GM06990 (cell line): Measurements from ENCODE around the gene ERC2.

ENCODE experiments used
- DNase-seq: peaks from one replicate; pipeline ENCODE4 v3.0.0-alpha.2; 2011; ENCODE audit not compliant: insufficient read length; ENCODE audit errors: extremely low read depth
- H3K27me3 ChIP-seq: replicated peaks from 2 replicates; pipeline ENCODE4 v1.6.0; 2011; ENCODE audit warnings: low read length; ENCODE audit not compliant: control insufficient read depth, insufficient read depth
- H3K36me3 ChIP-seq: 2 replicates; pipeline ENCODE4 v1.5.1; 2011; ENCODE audit warnings: low read length; ENCODE audit not compliant: control insufficient read depth, insufficient read depth
- H3K4me3 ChIP-seq: replicated peaks from 2 replicates; pipeline ENCODE4 v1.5.1; 2011; ENCODE audit warnings: low read depth, mild to moderate bottlenecking, control low read depth, low read length
- CTCF ChIP-seq: IDR thresholded peaks from 2 replicates; pipeline ENCODE4 v1.5.1; 2011; ENCODE audit warnings: low read length, control low read depth, mild to moderate bottlenecking, inconsistent platforms; ENCODE audit not compliant: insufficient read depth, poor library complexity, severe bottlenecking

ERC2 gene

GRCh38 chr3:56126632-56127031, 341.6 kb downstream of the ERC2 start:
- TF ChIP-seq CTCF = no peak
- no peaks in the 10 kb centered on the region for H3K36me3 ChIP-seq
- DNase-seq = no peak
- no peak overlapping the region for H3K4me3 ChIP-seq
- no peaks in the 10 kb centered on the region for H3K27me3 ChIP-seq

GRCh38 chr3:56125358-56126005, 342.8 kb downstream of the ERC2 start:
- H3K27me3 ChIP-seq = no peaks in the 10 kb centered on the region
- no peak overlapping the region for H3K4me3 ChIP-seq
- no peak for TF ChIP-seq CTCF
- no peak for DNase-seq
- no peaks in the 10 kb centered on the region for H3K36me3 ChIP-seq

- DNase-seq = no peak
- Histone ChIP-seq H3K4me3 (no peak overlapping the region), H3K27me3 (no peaks in the 10 kb centered on the region), H3K36me3 (no peaks in the 10 kb centered on the region)
- TF ChIP-seq CTCF = no peak
Observed at GRCh38 chr3:56124546-56124945, 343.7 kb downstream of the ERC2 start.

GRCh38 chr3:56123487-56123886, 344.8 kb downstream of the ERC2 start:
- Histone ChIP-seq H3K27me3 (no peaks in the 10 kb centered on the region), H3K36me3 (no peaks in the 10 kb centered on the region), H3K4me3 (no peak overlapping the region)
- no peak for DNase-seq
- no peak for TF ChIP-seq CTCF

GRCh38 chr3:56122911-56123310, 345.4 kb downstream of the ERC2 start:
- no peak for TF ChIP-seq CTCF
- no peak overlapping the region for H3K4me3 ChIP-seq
- no peaks in the 10 kb centered on the region for H3K36me3 ChIP-seq
- no peaks in the 10 kb centered on the region for H3K27me3 ChIP-seq
- DNase-seq = no peak

- H3K4me3 ChIP-seq = no peak overlapping the region
- no peaks in the 10 kb centered on the region for H3K27me3 ChIP-seq
- TF ChIP-seq CTCF = no peak
- H3K36me3 ChIP-seq = no peaks in the 10 kb centered on the region
- DNase-seq = no peak
Observed at GRCh38 chr3:56121716-56122115, 346.6 kb downstream of the ERC2 start.
